ENCODE results near the gene DAPP1.

Gene DAPP1

DNA sequence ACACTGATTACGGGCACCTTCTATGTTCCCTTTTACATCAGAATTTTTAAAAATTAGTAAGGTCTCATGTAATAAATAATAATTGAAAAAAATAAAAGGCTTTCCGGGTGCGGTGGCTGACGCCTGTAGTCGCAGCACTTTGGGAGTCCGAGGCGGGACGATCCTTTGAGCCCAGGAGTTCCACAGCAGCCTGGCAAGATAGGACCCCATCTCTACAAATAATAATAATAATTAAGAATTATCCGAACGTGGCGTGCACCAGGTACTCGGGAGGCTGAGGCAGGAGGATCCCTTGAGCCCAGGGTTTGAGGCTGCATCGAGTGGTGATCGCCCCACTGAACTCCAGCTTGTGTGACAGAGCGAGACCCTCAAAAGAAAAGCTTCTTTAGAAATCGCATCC, 78.4 kb downstream of the DAPP1 start:
- no peak for DNase-seq (ENCODE audit: low read depth, low spot score)

GRCh38 chr4:99915449-99915848, 98.8 kb downstream of the DAPP1 start:
- no peak for DNase-seq (ENCODE audit: low read depth, low spot score)

DNA sequence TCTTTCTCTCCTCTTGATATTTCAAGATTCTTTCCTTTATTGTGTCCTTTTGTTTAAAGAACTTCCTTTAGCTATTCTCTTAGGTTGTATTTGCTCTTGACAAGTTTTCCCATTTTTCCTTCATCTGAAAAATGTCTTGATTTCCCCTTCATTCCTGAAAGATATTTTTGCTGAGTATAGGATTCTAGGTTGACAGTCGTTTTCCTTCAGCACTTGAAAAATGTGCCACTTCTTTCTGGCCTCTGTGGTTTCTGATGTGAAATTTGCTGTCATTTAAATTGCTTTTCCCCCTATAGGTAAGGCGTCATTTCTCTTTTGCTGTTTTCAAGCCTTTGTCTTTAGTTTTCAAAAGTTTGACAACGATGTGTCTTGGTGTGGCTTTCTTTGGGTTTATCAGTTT, 100.9 kb downstream of the DAPP1 start:
- no peak for DNase-seq (ENCODE audit: low read depth, low spot score)

- no peak for DNase-seq (ENCODE audit: low read depth, low spot score)
Measured at GRCh38 chr4:99918656-99919055, 102.0 kb downstream of the DAPP1 start.

Data from brain pericyte (primary cell).